Measurements from ENCODE around the gene AKR1C8.

DNA sequence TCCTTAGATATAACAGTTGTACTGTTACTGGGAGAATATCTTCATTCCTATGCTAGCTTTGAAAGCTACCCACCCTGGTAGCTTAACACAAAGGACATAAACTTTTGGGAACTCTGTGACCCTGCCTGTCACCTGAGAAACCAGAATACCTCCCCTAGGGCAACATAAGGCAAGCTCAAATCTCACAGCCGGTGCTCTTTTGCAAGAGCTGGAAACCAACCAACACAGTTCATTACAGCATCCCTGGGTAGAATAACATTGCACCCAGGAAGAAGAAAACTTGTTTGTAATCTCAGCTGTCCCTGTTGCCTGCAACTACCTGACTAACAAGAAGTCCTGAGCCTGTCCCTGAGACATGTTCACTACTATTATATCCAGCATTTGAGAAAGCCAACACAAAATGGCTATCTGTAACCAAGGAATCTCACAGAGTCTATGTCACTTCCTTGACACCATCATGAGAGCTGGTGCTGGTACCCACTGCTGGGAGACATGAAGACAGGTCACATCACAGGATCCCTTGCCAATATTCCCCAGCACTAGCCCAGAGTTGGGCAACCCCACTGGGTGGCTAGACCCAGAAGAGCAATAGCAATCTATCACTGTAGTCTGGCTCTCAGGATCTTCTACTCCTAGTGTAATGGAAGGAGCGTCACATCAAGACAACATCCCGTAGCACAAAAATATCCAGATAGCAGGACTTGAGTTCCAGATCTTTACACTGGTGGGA, 59.5 kb downstream of the AKR1C8 start:
- TF ChIP-seq EZH2 (IDR thresholded peaks at IDR 0.05; ENCODE audit: insufficient read depth, poor library complexity, severe bottlenecking) (no peak), EZH2phosphoT487 (IDR thresholded peaks at IDR 0.05; ENCODE audit: insufficient read depth, low read depth) (no peak)

Measured in GM23248 (cell line).